ENCODE measurements around the gene KLK10. TPM values are rescaled to one million over a fixed set of nuclear protein-coding genes. Genes with fewer than 3 reads are reported as not detected.

The KLK10 gene
- total RNA-seq, 1 experiment from 2014 or later: 3.2 TPM

- DNase-seq (ENCODE audit: low spot score) (no peak), ATAC-seq (no peak)
- ChIA-PET CTCF (interaction anchor here (1.3 to 7.3 kb wide), 4 partner anchors 8 to 50 kb away, joined by 5 to 82 read pairs (median 6); partner anchors contain the start of gene KLK10), POLR2A (interaction anchor here (0.6 kb wide), 1 partner anchor 8 kb away, joined by 4 read pairs; no protein-coding TSS in a partner anchor)
- H3K4me1 Mint-ChIP-seq: peaks cover 51% of the 10 kb centered on the region
- H3K9me3 Mint-ChIP-seq: peaks cover 16% of the 10 kb centered on the region
- TF ChIP-seq GABPB1 (CRISPR knock-in tag; IDR thresholded peaks at IDR 0.05) (no peak), ZNF423 (CRISPR knock-in tag; IDR thresholded peaks at IDR 0.05) (no peak), CREB1 (CRISPR knock-in tag; IDR thresholded peaks at IDR 0.05) (no peak), KAT7 (CRISPR knock-in tag; IDR thresholded peaks at IDR 0.05; ENCODE audit: borderline replicate concordance) (no peak), CBFB (CRISPR knock-in tag; IDR thresholded peaks at IDR 0.05; ENCODE audit: low read depth) (no peak), TEAD1 (CRISPR knock-in tag; IDR thresholded peaks at IDR 0.05) (no peak), SOX15 (CRISPR knock-in tag; IDR thresholded peaks at IDR 0.05) (no peak), ZNF219 (CRISPR knock-in tag; IDR thresholded peaks at IDR 0.05; ENCODE audit: borderline replicate concordance) (no peak), ZNF532 (CRISPR knock-in tag; IDR thresholded peaks at IDR 0.05; ENCODE audit: borderline replicate concordance) (no peak), ERG (CRISPR knock-in tag; IDR thresholded peaks at IDR 0.05) (no peak), SMAD4 (CRISPR knock-in tag; IDR thresholded peaks at IDR 0.05) (no peak)
- H3K4me3 Mint-ChIP-seq: no peak overlapping the region
- H3K27me3 Mint-ChIP-seq (ENCODE audit: low read depth): no peaks in the 10 kb centered on the region
- peaks cover 5% of the 10 kb centered on the region for H3K36me3 Mint-ChIP-seq
- no peak overlapping the region for H3K27ac Mint-ChIP-seq
Measured at GRCh38 chr19:51044327-51044726, 24.8 kb upstream of the KLK10 start.

GRCh38 chr19:51043497-51043896 lies 24.0 kb upstream of the KLK10 start:
- H3K36me3 Mint-ChIP-seq: no peaks in the 10 kb centered on the region
- ChIA-PET POLR2A (no interaction called here), CTCF (interaction anchor here (1.2 to 7.3 kb wide), 3 partner anchors 22 to 51 kb away, joined by 8 to 82 read pairs (median 8); partner anchors contain the start of gene KLK10)
- H3K4me3 Mint-ChIP-seq: no peak overlapping the region
- peaks cover 47% of the 10 kb centered on the region for H3K4me1 Mint-ChIP-seq
- H3K27me3 Mint-ChIP-seq (ENCODE audit: low read depth): no peaks in the 10 kb centered on the region
- no peak for DNase-seq (ENCODE audit: low spot score)
- no peak for ATAC-seq
- H3K27ac Mint-ChIP-seq: no peak overlapping the region
- TF ChIP-seq NR3C1 (CRISPR knock-in tag; conservative IDR thresholded peaks at IDR 0.05; ENCODE audit: low read depth) (no peak), FOXP1 (CRISPR knock-in tag; IDR thresholded peaks at IDR 0.05; ENCODE audit: borderline replicate concordance) (no peak), PRDM15 (CRISPR knock-in tag; IDR thresholded peaks at IDR 0.05) (peak; percentile 94)
- peaks cover 11% of the 10 kb centered on the region for H3K9me3 Mint-ChIP-seq

GRCh38 chr19:51040151-51040550 lies 20.6 kb upstream of the KLK10 start:
- Mint-ChIP-seq H3K27me3 (ENCODE audit: low read depth) (peaks cover 6% of the 10 kb centered on the region), H3K36me3 (no peaks in the 10 kb centered on the region), H3K9me3 (peaks cover 11% of the 10 kb centered on the region), H3K4me1 (peaks cover 26% of the 10 kb centered on the region), H3K27ac (no peak overlapping the region), H3K4me3 (no peak overlapping the region)
- ATAC-seq: no peak
- CTCF ChIA-PET: no interaction called here
- POLR2A ChIA-PET: no interaction called here
- DNase-seq (ENCODE audit: low spot score): no peak
- TF ChIP-seq FOXP4 (CRISPR knock-in tag; IDR thresholded peaks at IDR 0.05): no peak
- no peak for TF ChIP-seq NFATC4 (CRISPR knock-in tag; IDR thresholded peaks at IDR 0.05)
- TF ChIP-seq IRF1 (CRISPR knock-in tag; IDR thresholded peaks at IDR 0.05): no peak
- TF ChIP-seq SMAD4 (CRISPR knock-in tag; IDR thresholded peaks at IDR 0.05): no peak
- TF ChIP-seq FOXK1 (CRISPR knock-in tag; IDR thresholded peaks at IDR 0.05): no peak
- TF ChIP-seq ZBTB43 (CRISPR knock-in tag; IDR thresholded peaks at IDR 0.05): no peak
- TF ChIP-seq FOXJ3 (CRISPR knock-in tag; IDR thresholded peaks at IDR 0.05; ENCODE audit: borderline replicate concordance): no peak

Data from WTC11 (cell line).